Rectal smooth muscle tissue (tissue), 1 donor: ENCODE measurements around the gene FTH1.
"Not testable (repeated sequence)": the region's sequence is repeated elsewhere in the genome, so short reads cannot be mapped to it uniquely, and the experiment has no call there.

Experiments
- H3K27ac ChIP-seq: one replicate; pipeline ENCODE4 v1.7.0; 2013; ENCODE audit warnings: low read depth, low read length, inconsistent platforms
- H3K27me3 ChIP-seq: one replicate; pipeline ENCODE4 v1.7.0; 2013; ENCODE audit warnings: low read length; ENCODE audit not compliant: control insufficient read depth, insufficient read depth
- H3K36me3 ChIP-seq: one replicate; pipeline ENCODE4 v1.7.0; 2013; ENCODE audit warnings: low read length; ENCODE audit not compliant: control insufficient read depth, insufficient read depth
- H3K4me1 ChIP-seq: one replicate; pipeline ENCODE4 v1.7.0; 2013; ENCODE audit warnings: low read length; ENCODE audit not compliant: control insufficient read depth, insufficient read depth
- H3K4me3 ChIP-seq: one replicate; pipeline ENCODE4 v1.7.0; 2013; ENCODE audit warnings: low read length
- H3K9ac ChIP-seq: one replicate; pipeline ENCODE4 v1.7.0; 2013; ENCODE audit warnings: low read length

FTH1 gene

DNA sequence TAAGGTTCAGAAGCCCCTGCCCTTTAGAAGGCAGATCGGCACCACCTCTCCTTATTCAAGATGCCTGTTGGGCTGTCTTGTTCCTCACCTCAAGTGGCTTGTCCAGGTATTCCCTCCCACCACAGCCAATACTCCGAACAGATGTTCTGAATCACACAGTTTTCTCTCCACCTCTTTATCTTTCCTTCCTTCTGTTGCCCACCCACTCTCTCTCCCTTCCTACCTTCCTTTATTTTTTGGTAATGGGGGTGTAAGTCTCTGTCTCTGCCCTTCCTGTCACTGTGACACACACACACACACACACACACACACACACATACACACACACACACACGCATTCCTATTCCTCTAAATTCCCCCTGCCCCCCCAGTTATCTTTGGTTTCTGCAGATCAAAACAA is 8.8 kb downstream of the FTH1 start:
- H3K27ac ChIP-seq, result no peak overlapping the region
- H3K27me3 ChIP-seq, result no peaks in the 10 kb centered on the region
- no peak overlapping the region for H3K4me3 ChIP-seq
- H3K4me1 ChIP-seq, result no peaks in the 10 kb centered on the region
- H3K9ac ChIP-seq, result no peak overlapping the region
- H3K36me3 ChIP-seq, result peaks cover 6% of the 10 kb centered on the region

- no peak overlapping the region for H3K27ac ChIP-seq
- H3K4me1 ChIP-seq, result no peaks in the 10 kb centered on the region
- H3K9ac ChIP-seq, result no peak overlapping the region
- no peak overlapping the region for H3K4me3 ChIP-seq
- no peaks in the 10 kb centered on the region for H3K27me3 ChIP-seq
- H3K36me3 ChIP-seq, result peaks cover 6% of the 10 kb centered on the region
These were observed 10.2 kb downstream of the FTH1 start for GRCh38 chr11:61957021-61957770.

DNA sequence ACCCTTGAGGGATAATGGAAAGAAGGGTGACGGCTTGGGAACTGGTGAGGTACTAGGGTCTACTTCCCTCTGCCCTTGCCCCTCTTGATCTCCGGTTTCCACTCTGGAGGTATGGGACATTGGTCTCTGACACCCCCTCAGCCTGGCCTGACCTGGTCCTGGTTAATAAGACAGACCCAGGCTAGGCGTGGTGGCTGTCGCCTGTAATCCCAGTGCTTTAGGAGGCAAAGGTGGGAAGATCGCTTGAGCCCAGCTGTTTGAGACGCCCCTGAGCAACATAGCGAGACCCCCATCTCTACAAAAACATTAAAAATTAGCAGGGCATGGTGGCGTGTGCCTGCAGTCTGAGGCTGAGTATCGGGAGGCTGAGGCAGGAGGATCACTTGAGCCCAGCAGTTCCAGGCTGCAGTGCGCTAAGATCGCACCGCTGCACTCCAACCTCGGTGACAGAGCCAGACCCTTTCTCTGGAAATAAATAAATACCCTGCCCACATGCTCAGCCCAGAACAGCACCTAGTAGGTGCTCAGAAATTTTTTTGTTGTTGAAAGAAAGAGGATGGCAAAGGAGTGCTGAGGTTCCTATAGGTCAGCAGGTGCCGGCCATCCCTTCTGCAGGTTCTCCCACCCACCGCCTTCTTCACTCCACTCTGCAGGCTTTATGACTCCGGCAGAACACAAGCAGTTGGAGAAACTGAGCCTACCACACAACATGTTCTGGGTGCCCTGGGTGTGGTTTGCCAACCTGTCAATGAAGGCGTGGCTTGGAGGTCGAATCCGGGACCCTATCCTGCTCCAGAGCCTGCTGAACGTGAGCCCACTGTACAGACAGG is 11.0 kb downstream of the FTH1 start:
- Histone ChIP-seq H3K27me3 (no peaks in the 10 kb centered on the region), H3K9ac (no peak overlapping the region), H3K4me3 (peak overlapping the region; percentile 52), H3K36me3 (peaks cover 6% of the 10 kb centered on the region), H3K27ac (no peak overlapping the region), H3K4me1 (no peaks in the 10 kb centered on the region)

DNA sequence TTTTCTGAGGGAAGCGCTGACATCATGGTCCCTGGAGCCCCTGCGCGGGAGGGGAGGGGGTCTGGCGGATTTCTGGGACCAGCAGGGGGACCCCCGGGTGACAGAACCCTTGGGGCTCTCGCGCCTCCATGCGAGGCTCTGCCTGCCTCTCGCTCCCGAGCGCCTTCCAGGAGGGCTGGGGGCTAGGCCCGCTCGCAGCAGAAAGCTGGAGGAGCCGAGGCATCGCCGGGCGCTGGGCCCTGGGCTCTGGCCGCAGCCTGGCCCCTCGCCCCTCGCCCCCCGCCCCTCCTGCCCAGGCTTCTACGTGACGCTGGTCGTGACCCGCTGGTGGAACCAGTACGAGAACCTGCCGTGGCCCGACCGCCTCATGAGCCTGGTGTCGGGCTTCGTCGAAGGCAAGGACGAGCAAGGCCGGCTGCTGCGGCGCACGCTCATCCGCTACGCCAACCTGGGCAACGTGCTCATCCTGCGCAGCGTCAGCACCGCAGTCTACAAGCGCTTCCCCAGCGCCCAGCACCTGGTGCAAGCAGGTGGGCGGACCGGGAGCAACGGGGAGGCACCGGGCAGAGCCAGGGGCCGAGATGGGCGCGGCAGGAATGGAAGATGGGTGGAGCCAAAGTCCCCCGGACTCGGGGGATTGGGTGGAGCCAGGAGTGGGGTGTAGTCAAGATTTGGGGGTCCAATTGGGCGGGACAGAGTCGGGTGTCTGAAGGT is 11.9 kb downstream of the FTH1 start:
- no peaks in the 10 kb centered on the region for H3K4me1 ChIP-seq
- H3K36me3 ChIP-seq, result peaks cover 6% of the 10 kb centered on the region
- no peak overlapping the region for H3K9ac ChIP-seq
- peak overlapping the region; percentile 52 for H3K4me3 ChIP-seq
- peak overlapping the region; percentile 40 for H3K27ac ChIP-seq
- no peaks in the 10 kb centered on the region for H3K27me3 ChIP-seq

DNA sequence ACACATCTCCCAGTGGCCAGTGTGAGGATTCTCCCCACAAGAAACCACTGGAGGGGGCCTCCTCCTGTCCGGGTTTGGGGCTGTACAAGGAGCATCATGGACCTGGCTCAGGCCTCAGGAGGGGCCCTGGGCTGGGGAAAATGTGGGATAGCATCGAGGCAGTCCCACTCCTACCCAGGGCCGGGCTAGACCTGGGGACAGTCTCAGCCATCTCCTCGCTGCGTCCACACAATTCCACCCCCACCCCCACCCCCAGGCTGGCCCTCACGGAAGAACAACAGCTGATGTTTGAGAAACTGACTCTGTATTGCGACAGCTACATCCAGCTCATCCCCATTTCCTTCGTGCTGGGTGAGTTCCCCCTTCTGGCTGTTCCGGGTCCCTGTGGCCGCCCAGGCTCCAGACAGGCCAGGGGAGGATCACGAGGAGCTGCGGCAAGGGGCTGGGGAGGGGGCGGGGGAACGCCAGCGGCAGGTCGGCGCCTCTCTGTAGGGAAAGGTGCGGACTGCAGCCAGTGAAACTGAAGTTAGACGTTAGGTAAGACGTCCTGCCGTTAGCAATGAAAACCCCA is 12.5 kb downstream of the FTH1 start:
- Histone ChIP-seq H3K4me1 (no peaks in the 10 kb centered on the region), H3K4me3 (peak overlapping the region; percentile 52), H3K27me3 (no peaks in the 10 kb centered on the region), H3K36me3 (peaks cover 6% of the 10 kb centered on the region), H3K27ac (peak overlapping the region; percentile 61), H3K9ac (no peak overlapping the region)

DNA sequence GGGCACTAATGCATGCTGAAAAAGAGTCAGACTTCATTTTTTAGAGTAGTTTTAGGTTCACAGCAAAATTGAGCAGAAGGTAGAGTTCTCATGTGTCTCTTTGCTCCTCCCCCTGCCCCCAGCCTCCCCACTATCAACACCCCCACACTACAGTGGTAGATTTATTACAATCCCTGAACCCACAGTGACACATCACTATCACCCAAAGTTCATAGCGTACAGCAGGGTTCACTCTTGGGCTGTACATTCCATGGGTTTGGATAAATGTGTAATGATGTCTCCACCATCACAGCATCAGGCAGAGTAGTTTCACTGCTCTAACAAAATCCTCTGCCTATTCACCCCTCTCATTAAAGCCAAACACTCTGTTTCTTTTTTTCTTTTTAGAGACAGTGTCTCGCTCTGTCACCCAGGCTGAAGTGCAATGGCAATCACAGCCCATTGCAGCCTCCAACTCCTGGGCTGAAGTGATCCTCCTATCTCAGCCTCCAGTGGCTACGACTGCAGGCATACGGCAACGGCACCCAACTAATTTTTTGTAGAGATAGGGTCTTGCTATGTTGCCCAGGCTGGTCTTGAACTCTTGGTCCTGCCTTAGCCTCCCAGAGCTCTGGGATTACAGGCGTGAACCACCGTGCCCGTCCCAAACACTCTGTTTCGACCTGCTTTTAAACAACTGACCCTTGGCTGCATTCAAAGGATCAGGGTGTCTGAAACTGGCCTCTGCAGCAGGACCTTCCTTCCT is 13.2 kb downstream of the FTH1 start:
- no peak overlapping the region for H3K9ac ChIP-seq
- H3K4me3 ChIP-seq, result no peak overlapping the region
- H3K36me3 ChIP-seq, result peaks cover under 1% of the 10 kb centered on the region
- H3K27ac ChIP-seq, result peak overlapping the region; percentile 61
- H3K4me1 ChIP-seq, result no peaks in the 10 kb centered on the region
- no peaks in the 10 kb centered on the region for H3K27me3 ChIP-seq

DNA sequence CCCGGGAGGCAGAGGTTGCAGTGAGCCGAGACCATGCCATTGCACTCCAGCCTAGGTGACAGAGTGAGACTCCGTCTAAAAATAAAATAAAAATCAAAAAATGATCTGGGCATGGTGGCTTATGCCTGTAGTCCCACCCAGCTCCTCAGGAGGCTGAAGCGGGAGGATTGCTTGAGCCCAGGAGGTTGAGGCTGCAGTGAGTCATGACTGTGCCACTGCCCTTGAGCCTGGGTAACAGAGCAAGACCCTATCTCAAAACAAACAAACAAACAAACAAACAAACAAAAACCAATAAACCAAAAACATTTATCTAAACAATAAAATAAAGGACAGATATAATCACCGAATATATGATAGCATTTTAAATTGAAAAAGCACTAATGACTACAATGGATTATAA is 13.8 kb downstream of the FTH1 start:
- H3K27ac ChIP-seq, H3K4me3 ChIP-seq, H3K27me3 ChIP-seq, H3K9ac ChIP-seq, H3K36me3 ChIP-seq, H3K4me1 ChIP-seq: not testable (repeated sequence)

- H3K9ac ChIP-seq, result no peak overlapping the region
- no peaks in the 10 kb centered on the region for H3K36me3 ChIP-seq
- no peaks in the 10 kb centered on the region for H3K4me1 ChIP-seq
- no peak overlapping the region for H3K27ac ChIP-seq
- H3K4me3 ChIP-seq, result no peak overlapping the region
- no peaks in the 10 kb centered on the region for H3K27me3 ChIP-seq
These were observed 14.6 kb downstream of the FTH1 start for GRCh38 chr11:61952882-61953281.

DNA sequence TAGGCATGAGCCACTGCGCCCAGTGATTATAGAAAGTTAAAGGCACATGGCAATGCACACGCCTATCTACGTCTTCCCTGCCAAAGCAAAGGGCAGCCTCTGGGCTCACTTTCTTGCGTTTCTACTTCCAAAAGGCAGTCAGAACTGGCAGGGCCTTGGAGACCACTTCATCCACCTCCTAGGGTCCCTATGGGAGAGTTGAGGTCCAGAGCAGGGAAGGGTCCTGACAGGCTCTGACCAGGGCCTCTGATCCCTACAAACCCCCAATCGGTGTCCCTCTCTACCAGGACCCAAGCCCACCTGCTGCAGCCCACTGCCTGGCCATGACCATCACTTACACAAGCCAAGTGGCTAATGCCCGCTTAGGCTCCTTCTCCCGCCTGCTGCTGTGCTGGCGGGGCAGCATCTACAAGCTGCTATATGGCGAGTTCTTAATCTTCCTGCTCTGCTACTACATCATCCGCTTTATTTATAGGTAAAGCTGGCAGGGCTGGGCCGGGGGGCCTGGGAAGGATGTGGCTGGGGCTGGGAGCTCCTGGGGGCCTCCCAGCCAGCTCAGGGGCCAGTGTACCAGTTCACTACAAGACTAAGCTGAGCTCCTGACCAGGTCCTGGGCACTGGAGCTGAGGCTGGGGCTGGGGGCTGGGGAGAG is 15.8 kb downstream of the FTH1 start:
- H3K4me1 ChIP-seq, result no peaks in the 10 kb centered on the region

DNA sequence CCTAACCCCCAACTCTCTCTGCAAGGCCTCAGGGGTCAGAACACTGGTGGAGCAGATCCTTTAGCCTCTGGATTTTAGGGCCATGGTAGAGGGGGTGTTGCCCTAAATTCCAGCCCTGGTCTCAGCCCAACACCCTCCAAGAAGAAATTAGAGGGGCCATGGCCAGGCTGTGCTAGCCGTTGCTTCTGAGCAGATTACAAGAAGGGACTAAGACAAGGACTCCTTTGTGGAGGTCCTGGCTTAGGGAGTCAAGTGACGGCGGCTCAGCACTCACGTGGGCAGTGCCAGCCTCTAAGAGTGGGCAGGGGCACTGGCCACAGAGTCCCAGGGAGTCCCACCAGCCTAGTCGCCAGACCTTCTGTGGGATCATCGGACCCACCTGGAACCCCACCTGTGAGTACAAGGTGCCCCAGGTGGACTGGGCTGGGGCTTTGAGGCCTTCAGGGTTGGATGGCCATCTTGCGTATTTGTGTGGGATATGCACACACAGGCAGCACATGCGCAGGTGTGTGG is 17.3 kb downstream of the FTH1 start, which contains the start of gene BEST1:
Gene BEST1 (plus strand): TSS at position 317 of the 513 bp plus-strand sequence. CDS start 1,456 bp downstream, outside the sequence.
- Histone ChIP-seq H3K4me3 (no peak within 1 kb of the TSS), H3K36me3 (no peaks in the 10 kb centered on the region), H3K27ac (peak within 1 kb of the TSS; percentile 30), H3K9ac (no peak within 1 kb of the TSS), H3K4me1 (no peaks in the 10 kb centered on the region), H3K27me3 (peaks cover 2% of the 10 kb centered on the region)

More for the DNA sequence above, 15.8 kb downstream of the FTH1 start:
- no peak overlapping the region for H3K4me3 ChIP-seq
- H3K27ac ChIP-seq, result no peak overlapping the region
- H3K9ac ChIP-seq, result no peak overlapping the region
- H3K27me3 ChIP-seq, result no peaks in the 10 kb centered on the region
- no peaks in the 10 kb centered on the region for H3K36me3 ChIP-seq
